GM18519 (cell line): Measurements from ENCODE around the gene LMOD2.
A peak's percentile ranks its signal among the peaks of the same experiment; 100 is the strongest.

Experiments
- ATAC-seq: cut with Tn5 transposase; IDR thresholded peaks from one replicate; pipeline ENCODE4 v1.9.1; 2021; ENCODE audit warnings: mild to moderate bottlenecking, moderate library complexity; ENCODE audit not compliant: unreplicated experiment, low FRiP score

LMOD2 gene

GRCh38 chr7:123711832-123712293 lies 56.2 kb downstream of the LMOD2 start:
- no peak for ATAC-seq

- ATAC-seq: peak; percentile 31
Observed at GRCh38 chr7:123712619-123713018, 57.0 kb downstream of the LMOD2 start.
